ENCODE data around the gene JARID2. TPM values are rescaled to one million over a fixed set of nuclear protein-coding genes. Genes with fewer than 3 reads are reported as not detected.
A peak's percentile ranks its signal among the peaks of the same experiment; 100 is the strongest.

Gene JARID2
- total RNA-seq, 1 experiment from 2014 or later = 180 TPM

DNA sequence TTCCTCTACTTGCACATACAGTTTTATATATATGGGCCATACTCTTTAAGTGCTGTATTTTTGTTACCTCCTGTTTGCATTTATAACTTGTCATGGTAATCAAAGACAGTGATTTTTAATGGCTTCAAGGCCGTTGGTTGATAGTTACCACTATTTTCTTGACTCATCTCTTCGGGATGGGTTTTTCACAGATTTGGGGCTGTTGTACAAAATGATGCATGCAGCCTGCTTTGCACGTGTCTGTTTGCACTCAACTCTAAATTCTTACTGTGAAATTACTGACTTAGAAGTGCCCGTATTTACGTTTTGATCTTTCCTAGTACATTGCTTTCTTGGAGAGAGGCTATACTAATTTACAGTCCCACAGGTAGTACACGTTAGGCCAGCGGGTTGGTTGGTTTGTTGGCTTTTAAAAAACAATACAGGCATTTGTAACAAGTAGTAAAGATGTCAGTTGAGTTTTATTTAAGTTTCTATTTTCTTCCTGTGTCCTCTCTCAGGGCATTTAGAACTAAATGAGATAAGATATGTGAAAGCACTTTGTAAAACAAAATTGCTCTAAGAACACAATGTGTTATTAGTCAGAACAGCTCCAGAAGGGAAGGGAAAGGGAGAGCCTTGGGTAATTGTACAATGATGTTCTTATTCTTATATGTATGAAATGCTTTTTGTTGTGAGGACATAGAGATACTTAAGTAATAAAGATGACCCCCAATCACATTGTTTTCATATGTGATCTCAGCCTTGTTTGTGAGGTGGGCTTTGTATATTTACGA, 11.7 kb downstream of the JARID2 start (continued):
- no peak for TF ChIP-seq E2F5 (CRISPR knock-in tag; IDR thresholded peaks at IDR 0.05)
- TF ChIP-seq, protein P1, sequence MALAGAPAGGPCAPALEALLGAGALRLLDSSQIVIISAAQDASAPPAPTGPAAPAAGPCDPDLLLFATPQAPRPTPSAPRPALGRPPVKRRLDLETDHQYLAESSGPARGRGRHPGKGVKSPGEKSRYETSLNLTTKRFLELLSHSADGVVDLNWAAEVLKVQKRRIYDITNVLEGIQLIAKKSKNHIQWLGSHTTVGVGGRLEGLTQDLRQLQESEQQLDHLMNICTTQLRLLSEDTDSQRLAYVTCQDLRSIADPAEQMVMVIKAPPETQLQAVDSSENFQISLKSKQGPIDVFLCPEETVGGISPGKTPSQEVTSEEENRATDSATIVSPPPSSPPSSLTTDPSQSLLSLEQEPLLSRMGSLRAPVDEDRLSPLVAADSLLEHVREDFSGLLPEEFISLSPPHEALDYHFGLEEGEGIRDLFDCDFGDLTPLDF (CRISPR knock-in tag; IDR thresholded peaks at IDR 0.05) = no peak
- no peak for TF ChIP-seq CDX4 (CRISPR knock-in tag; IDR thresholded peaks at IDR 0.05; ENCODE audit: borderline replicate concordance)

DNA sequence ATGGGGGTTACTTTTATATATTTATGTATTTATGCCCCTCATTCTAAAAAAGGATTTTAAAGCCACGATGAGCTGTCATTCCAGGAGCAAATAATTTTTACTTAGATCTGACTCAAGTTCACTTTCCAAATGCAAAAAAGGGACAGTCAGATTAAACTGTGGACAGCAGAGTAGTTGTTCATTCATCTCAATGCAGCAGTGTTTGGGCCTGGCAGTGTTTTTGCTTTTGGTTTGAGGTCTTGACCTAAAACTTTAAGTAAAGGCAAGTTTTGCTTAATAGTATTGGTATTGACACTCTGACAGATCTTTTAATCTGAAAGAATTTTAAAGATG, 13.9 kb downstream of the JARID2 start:
- Mint-ChIP-seq H3K4me3 (peak overlapping the region; percentile 5; the same call in 1 of the 2 replicates), H3K27me3 (ENCODE audit: low read depth) (no peaks in the 10 kb centered on the region), H3K4me1 (peaks cover 97% of the 10 kb centered on the region), H3K36me3 (peaks cover 14% of the 10 kb centered on the region), H3K27ac (peak overlapping the region; percentile 55), H3K9me3 (no peaks in the 10 kb centered on the region)
- ATAC-seq (no peak), DNase-seq (ENCODE audit: low spot score) (no peak)
- CTCF ChIA-PET = interaction anchor here (1.0 to 1.2 kb wide), 2 partner anchors 8 to 131 kb away, joined by 4 read pairs; no protein-coding TSS in a partner anchor
- POLR2A ChIA-PET = no interaction called here
- TF ChIP-seq, protein P2, sequence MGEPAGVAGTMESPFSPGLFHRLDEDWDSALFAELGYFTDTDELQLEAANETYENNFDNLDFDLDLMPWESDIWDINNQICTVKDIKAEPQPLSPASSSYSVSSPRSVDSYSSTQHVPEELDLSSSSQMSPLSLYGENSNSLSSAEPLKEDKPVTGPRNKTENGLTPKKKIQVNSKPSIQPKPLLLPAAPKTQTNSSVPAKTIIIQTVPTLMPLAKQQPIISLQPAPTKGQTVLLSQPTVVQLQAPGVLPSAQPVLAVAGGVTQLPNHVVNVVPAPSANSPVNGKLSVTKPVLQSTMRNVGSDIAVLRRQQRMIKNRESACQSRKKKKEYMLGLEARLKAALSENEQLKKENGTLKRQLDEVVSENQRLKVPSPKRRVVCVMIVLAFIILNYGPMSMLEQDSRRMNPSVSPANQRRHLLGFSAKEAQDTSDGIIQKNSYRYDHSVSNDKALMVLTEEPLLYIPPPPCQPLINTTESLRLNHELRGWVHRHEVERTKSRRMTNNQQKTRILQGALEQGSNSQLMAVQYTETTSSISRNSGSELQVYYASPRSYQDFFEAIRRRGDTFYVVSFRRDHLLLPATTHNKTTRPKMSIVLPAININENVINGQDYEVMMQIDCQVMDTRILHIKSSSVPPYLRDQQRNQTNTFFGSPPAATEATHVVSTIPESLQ (CRISPR knock-in tag; IDR thresholded peaks at IDR 0.05) = no peak
- TF ChIP-seq ZNF425 (CRISPR knock-in tag; conservative IDR thresholded peaks at IDR 0.05) (no peak), E2F5 (CRISPR knock-in tag; IDR thresholded peaks at IDR 0.05) (no peak), NR3C1 (CRISPR knock-in tag; conservative IDR thresholded peaks at IDR 0.05; ENCODE audit: low read depth) (no peak), ZNF396 (CRISPR knock-in tag; IDR thresholded peaks at IDR 0.05; ENCODE audit: borderline replicate concordance) (no peak), NR2C2 (CRISPR knock-in tag; IDR thresholded peaks at IDR 0.05) (no peak), PREB (CRISPR knock-in tag; IDR thresholded peaks at IDR 0.05; ENCODE audit: borderline replicate concordance) (no peak)

DNA sequence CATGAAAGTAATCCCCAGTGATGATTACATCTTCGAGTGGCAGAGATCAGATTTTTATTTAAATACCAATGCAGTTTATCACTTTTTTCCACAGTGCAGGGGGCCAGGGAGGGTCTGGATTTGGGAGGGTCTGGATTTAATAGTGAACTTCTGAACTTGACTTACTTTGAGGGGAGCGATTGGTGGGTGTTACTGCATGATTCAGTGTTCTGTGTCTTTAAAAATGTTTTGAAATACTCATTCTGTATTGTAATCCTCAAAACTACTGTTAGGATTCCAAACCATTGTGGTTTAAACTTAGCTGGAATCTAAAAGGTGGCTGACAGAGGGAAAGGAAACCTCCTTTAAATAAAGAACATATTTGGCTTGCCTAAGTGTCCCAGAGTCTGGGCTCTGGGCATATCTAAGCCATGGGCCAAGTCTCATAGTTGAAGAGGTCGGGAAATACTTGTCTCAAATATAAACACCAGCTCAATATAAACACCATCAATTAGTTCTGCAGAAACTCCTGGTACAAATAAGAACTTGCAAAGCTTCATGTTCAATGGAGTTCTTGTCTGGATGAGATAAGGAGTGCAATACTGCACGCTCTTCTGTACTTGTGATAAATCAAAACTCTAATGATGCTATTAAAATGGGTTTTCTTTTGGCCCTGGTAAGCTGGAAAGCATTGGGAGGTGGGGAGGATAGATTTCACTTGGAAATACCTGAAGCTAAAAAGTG, 14.4 kb downstream of the JARID2 start:
- Mint-ChIP-seq H3K27ac (peak overlapping the region; percentile 55), H3K9me3 (no peaks in the 10 kb centered on the region), H3K4me1 (peaks cover 97% of the 10 kb centered on the region), H3K36me3 (peaks cover 14% of the 10 kb centered on the region), H3K27me3 (ENCODE audit: low read depth) (no peaks in the 10 kb centered on the region), H3K4me3 (peak overlapping the region; percentile 20; the same call in 1 of the 2 replicates)
- DNase-seq (ENCODE audit: low spot score) (no peak), ATAC-seq (no peak)
- POLR2A ChIA-PET = no interaction called here
- CTCF ChIA-PET = interaction anchor here (1.2 kb wide), 1 partner anchor 130 kb away, joined by 4 read pairs; no protein-coding TSS in a partner anchor
- TF ChIP-seq CBFB (CRISPR knock-in tag; IDR thresholded peaks at IDR 0.05; ENCODE audit: low read depth) (no peak), ZNF317 (CRISPR knock-in tag; IDR thresholded peaks at IDR 0.05; ENCODE audit: borderline replicate concordance, low read depth) (no peak), CREB1 (CRISPR knock-in tag; IDR thresholded peaks at IDR 0.05) (no peak), CREM (CRISPR knock-in tag; IDR thresholded peaks at IDR 0.05) (no peak), NR2C2 (CRISPR knock-in tag; IDR thresholded peaks at IDR 0.05) (no peak), FOXK1 (CRISPR knock-in tag; IDR thresholded peaks at IDR 0.05) (no peak), JUN (CRISPR knock-in tag; IDR thresholded peaks at IDR 0.05) (no peak)
- TF ChIP-seq, protein P3, sequence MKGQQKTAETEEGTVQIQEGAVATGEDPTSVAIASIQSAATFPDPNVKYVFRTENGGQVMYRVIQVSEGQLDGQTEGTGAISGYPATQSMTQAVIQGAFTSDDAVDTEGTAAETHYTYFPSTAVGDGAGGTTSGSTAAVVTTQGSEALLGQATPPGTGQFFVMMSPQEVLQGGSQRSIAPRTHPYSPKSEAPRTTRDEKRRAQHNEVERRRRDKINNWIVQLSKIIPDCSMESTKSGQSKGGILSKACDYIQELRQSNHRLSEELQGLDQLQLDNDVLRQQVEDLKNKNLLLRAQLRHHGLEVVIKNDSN (CRISPR knock-in tag; IDR thresholded peaks at IDR 0.05) = no peak

All from WTC11 (cell line).